Measurements from ENCODE around the gene PDZD4. TPM values are rescaled to one million over a fixed set of nuclear protein-coding genes. Genes with fewer than 3 reads are reported as not detected.

PDZD4 gene
- total RNA-seq, 6 experiments from 2014 or later, result not detected

DNA sequence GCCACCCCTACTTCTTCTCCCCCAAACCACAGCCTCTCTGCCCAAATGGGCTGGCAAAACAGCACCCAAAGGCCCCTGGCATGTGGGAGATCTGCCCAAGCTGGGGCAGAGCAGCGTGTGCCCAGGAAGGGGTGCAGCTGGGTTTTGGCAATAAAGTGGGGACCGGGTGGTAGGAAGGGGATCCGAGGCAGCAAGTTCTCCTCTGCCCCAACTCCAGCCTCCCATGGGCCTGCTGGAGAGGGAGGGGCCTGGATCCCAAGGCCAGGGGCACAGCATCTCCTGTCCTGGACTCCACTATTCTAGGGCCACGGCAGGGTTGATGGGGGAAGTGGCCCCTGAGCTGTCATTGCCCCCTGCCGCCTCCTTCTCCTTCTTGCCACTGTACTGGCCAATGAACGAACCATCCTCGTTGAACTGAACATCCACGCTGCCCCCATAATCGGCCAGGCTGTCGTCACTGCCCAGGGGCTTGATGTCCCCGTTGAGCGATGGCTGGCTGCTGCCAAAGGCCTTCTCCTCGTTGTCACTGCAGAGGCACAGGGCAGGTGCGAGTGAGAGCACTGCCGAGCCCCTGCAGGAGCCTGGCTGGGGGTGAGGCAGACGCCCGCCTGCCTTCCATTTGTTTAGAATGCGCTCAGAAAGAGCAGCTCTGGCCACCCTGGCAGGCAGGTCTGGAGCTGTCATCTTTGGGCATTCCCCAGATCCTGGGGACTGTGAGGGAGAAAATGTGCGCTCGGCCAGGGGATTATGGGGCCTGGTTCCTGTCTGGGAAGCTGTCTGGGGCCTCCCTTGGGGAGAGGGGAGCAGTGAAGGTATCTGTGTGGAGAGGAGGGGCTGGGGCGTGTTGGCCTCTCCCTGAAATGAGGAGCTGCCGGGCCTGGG is 32.3 kb upstream of the PDZD4 start:
- Mint-ChIP-seq H3K27me3 (ENCODE audit: insufficient read depth) (peaks cover 7% of the 10 kb centered on the region), H3K9me3 (no peaks in the 10 kb centered on the region), H3K27ac (no peak overlapping the region), H3K4me3 (no peak overlapping the region), H3K36me3 (ENCODE audit: low read depth) (no peaks in the 10 kb centered on the region), H3K4me1 (ENCODE audit: low read depth) (no peaks in the 10 kb centered on the region)
- no peak for DNase-seq
- TF ChIP-seq, protein P1, sequence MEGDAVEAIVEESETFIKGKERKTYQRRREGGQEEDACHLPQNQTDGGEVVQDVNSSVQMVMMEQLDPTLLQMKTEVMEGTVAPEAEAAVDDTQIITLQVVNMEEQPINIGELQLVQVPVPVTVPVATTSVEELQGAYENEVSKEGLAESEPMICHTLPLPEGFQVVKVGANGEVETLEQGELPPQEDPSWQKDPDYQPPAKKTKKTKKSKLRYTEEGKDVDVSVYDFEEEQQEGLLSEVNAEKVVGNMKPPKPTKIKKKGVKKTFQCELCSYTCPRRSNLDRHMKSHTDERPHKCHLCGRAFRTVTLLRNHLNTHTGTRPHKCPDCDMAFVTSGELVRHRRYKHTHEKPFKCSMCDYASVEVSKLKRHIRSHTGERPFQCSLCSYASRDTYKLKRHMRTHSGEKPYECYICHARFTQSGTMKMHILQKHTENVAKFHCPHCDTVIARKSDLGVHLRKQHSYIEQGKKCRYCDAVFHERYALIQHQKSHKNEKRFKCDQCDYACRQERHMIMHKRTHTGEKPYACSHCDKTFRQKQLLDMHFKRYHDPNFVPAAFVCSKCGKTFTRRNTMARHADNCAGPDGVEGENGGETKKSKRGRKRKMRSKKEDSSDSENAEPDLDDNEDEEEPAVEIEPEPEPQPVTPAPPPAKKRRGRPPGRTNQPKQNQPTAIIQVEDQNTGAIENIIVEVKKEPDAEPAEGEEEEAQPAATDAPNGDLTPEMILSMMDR (IDR thresholded peaks at IDR 0.05), result no peak

DNA sequence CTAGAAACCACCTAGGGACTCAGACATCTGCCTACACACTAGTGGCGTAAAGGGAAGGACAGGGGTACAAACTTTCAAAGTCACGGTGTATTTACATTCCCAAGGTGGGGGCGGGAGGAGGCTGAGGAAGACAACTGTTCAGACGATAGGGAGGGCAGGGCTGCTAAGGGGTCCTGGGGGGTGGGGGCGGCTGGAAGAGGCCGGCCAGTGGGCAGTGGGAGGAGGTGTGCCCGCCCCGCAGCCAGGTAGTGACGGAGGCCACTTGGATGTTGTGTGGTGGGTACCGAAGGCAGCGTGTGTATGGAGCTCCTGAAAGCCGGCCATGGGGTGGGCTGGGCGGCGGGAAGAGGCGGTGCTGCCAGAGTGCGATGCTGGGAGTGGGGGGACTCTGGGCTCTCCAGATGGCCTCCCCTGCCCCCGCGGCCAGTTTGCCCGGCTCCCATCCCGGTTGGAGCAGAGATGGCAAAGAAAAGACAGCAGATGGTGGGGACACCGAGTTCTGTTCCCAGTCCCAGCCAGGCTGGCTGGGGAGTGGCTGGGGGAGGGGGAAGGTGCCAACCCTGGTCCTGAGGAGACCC is 31.5 kb upstream of the PDZD4 start:
- H3K27ac Mint-ChIP-seq, result no peak overlapping the region
- no peaks in the 10 kb centered on the region for H3K36me3 Mint-ChIP-seq (ENCODE audit: low read depth)
- DNase-seq, result no peak
- peaks cover 7% of the 10 kb centered on the region for H3K27me3 Mint-ChIP-seq (ENCODE audit: insufficient read depth)
- H3K4me3 Mint-ChIP-seq, result no peak overlapping the region
- no peaks in the 10 kb centered on the region for H3K9me3 Mint-ChIP-seq
- TF ChIP-seq, protein P1 (IDR thresholded peaks at IDR 0.05), result no peak
- H3K4me1 Mint-ChIP-seq (ENCODE audit: low read depth), result no peaks in the 10 kb centered on the region

DNA sequence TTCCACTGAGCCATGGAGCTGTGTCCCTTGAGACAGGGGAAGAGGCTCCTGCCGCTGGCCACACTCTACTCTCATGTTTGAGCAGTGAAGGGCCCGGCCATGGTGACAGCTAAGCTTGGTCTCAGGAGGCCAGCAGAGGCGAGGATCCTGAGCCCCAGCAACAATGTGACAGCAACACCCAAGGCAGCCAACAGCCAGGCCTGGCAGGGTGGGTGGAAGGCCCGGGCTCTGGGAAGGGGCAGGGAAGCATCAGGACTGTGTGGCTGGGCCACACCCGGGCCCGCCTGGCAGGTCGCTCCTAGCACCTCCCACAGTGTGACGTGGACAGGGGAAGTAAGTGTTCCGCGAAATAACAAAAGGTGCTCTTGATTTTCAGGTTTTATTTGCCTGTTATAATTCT is 30.8 kb upstream of the PDZD4 start:
- Mint-ChIP-seq H3K36me3 (ENCODE audit: low read depth) (no peaks in the 10 kb centered on the region), H3K27me3 (ENCODE audit: insufficient read depth) (peaks cover 7% of the 10 kb centered on the region), H3K4me1 (ENCODE audit: low read depth) (no peaks in the 10 kb centered on the region), H3K4me3 (no peak overlapping the region), H3K27ac (no peak overlapping the region), H3K9me3 (no peaks in the 10 kb centered on the region)
- TF ChIP-seq, protein P1 (IDR thresholded peaks at IDR 0.05), result no peak
- no peak for DNase-seq

DNA sequence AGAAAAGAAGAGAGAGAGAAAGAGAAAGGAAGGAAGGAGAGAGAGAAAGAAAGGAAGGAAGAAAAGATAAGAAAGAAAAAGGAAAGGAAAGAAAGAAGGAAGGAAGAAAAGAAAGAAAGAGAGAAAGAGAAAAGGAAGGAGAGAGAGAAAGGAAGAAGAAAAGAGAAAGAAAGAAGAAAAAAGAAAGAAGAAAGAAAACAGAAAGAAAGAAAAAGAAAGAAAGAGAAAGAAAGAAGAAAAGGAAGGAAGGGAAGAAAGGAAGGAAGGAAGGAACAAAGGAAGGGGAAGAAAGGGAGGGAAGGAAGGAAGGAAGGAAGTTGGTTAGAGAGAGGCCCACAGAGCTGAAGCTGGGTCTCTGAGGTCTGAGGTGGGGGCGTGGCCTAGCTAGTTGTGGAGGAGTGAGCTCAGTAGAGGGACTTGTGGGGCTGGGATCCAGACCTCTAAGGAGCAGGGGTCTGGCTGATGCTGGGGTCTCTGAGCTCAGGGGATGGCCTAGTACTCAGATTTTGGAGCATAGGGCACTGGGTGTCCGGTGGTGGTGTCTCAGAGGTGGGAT is 27.1 kb upstream of the PDZD4 start:
- Mint-ChIP-seq H3K4me1 (ENCODE audit: low read depth) (no peaks in the 10 kb centered on the region), H3K27ac (no peak overlapping the region), H3K27me3 (ENCODE audit: insufficient read depth) (peaks cover 12% of the 10 kb centered on the region), H3K9me3 (no peaks in the 10 kb centered on the region), H3K36me3 (ENCODE audit: low read depth) (no peaks in the 10 kb centered on the region), H3K4me3 (no peak overlapping the region)
- TF ChIP-seq, protein P1 (IDR thresholded peaks at IDR 0.05), result no peak
- no peak for DNase-seq

DNA sequence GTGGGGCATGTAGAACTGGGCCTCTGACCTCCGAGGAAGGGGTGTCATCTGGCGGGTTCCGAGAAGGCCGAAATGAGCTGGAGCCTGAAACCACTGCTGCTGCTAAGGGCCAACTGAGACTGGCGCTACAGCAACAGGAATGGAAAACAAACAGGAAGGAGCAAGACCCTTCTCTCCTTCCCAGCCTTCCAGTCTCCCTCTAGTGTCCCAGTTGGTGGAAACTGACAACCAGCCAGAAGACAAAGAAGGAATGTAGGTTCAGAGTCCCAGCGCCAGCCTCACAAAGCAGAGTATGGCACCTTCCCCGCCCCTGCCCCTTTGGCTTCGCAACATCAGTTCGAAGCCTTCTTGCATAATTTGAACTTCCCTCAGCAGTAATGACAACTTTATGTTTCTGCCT is 24.4 kb upstream of the PDZD4 start:
- Mint-ChIP-seq H3K36me3 (ENCODE audit: low read depth) (no peaks in the 10 kb centered on the region), H3K4me1 (ENCODE audit: low read depth) (no peaks in the 10 kb centered on the region), H3K9me3 (no peaks in the 10 kb centered on the region), H3K4me3 (no peak overlapping the region), H3K27ac (no peak overlapping the region), H3K27me3 (ENCODE audit: insufficient read depth) (peaks cover 21% of the 10 kb centered on the region)
- TF ChIP-seq, protein P1 (IDR thresholded peaks at IDR 0.05), result no peak
- no peak for DNase-seq
